CD4-positive, alpha-beta T cell treated with Interleukin-1 beta for 1 hour (primary cell): ENCODE measurements around the gene TAS2R16.
"Not testable (repeated sequence)": the region's sequence is repeated elsewhere in the genome, so short reads cannot be mapped to it uniquely, and the experiment has no call there.

Experiments used
- DNase-seq, 2 donors: peaks; one replicate each; pipeline ENCODE4 v3.0.0-alpha.2; 2020 to 2022

Gene TAS2R16

DNA sequence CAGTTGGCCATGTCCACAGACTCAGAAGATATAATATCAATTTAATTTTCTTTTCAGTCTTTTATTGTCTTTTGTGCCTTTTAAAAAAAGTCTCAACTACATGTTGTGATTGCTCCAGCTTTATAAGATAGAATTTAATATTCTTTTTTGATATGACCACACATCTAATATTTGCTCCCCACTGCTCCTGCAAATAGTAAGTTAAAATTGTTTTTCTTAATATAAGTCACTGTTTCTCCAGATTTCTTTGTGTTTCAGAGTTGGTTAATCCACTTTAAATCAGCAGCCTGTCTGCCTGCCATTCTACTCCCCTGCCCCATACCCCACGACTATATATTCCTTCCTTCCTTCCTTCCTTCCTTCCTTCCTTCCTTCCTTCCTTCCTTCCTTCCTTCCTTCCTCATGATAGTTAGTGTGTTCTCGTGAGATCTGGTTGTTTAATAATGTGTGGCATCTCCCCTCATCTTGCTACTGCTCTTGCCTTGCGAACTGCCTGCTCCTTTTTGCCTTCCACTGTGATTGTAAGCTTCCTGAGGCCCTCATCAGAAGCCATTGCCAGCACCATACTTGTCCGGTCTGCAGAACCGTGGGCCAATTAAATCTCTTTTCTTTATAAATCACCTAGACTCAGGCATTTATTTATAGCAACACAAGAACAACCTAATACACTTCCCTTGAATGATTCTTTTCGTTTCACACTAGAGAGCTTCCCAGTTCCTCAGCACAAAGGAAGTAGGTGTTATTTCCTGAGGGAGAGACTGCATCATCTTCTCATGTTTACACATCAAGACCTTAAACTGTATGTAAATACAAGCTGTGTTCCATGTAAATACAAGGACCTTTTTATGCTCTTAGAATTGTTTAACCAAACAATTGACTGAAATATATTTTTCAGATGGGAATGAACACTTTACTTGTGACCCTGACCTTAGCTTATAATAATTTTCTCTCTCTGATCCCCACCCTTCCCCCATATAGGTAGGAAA, 24.5 kb downstream of the TAS2R16 start:
- no peak for DNase-seq

DNA sequence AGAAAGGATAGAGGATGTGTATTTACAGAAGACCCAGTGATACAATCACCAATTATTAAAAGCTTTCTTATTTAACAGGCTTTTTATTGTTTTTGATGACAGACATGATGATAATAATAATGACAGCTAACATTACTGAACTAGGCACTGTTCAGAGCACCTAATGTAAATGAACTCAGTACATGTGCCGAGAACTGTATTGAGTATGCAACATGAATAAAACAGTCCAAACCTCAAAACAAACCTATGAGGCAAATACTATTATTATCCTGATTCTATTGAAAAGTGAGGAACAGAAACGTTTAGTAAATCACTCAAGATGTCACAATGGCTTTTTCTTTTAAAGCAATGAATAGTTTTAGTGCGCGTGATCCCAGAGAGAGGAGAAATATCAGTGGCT, 27.1 kb downstream of the TAS2R16 start:
- DNase-seq = no peak

DNA sequence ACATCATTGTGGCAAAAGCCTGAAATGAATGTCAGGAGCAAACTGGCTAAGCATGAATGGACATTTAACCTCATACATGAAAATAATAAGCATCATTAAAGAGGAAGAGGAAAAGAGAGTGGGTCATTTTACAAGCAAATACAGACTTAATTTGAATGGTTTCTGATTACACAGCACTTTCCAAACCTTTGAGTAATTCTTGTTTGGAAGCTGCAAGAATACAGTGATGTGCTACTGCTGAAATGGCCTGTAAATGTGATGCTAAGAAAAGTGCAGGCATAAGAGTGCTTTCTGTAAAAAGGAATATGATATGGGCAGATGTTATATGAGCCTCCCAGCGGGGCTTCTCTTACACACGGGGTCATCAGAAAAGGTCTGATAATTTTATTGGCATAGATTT, 30.2 kb downstream of the TAS2R16 start:
- DNase-seq = no peak

DNA sequence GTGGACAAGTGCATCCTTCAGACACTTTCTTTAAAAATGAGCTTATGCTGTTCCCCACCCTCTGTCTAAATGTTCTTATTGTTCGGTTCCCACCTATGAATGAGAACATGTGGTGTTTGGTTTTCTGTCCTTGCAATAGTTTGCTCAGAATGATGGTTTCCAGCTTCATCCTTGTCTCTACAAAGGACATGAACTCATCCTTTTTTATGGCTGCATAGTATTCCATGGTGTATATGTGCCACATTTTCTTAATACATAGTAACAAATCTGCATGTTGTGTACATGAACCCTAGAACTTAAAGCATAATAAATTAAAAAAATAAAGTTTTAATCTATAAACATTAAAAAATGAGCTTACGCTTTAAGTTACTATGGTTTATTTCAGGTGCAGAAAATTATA, 41.8 kb downstream of the TAS2R16 start:
- not testable (repeated sequence) for DNase-seq

DNA sequence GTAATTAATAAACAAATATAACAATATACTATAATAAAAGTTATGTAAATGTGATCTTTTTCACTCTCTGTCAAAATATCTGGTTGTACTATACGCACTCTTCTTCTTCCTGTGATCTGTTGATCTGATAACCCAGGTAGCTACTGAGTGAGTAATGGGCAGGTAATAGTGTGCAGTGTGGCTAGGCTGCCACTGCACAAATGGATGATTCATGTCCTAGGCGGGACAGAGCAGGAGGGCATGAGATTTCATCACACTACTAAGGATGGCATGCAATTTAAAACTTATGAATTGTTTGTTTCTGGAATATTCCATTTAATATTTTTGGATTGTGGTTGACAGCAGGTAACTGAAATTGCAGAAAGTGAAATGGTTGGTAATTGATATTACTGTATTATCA, 44.5 kb downstream of the TAS2R16 start:
- DNase-seq = no peak

DNA sequence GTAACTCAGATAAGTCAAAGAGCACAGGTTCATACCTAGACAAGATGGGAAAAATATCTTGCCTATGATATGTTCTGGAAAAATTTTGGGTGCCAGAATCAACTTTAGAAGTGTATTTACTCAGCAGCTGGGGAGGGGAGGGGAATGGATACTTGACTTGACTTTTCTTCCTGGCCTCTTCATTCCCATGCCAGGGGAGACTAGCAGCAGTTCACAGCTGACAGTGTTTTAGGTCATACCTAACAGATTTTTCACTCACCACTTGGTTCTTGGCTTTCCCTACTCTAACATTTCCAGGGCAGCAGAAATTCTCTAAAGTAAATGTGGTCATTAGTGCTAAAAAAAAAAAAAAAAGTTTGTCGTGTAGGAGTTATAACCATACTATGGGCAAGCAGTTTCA, 46.3 kb downstream of the TAS2R16 start:
- no peak for DNase-seq
